Epithelial cell of esophagus (primary cell): ENCODE measurements around the gene ACTR2.

ENCODE experiments used
- DNase-seq: peaks from one replicate; pipeline ENCODE4 v3.0.0; 2010; ENCODE audit warnings: low read depth
- H3K4me3 ChIP-seq: 2 replicates; pipeline ENCODE4 v1.5.1; 2011; ENCODE audit warnings: mild to moderate bottlenecking, low read length, control low read depth
- TF ChIP-seq, protein P1 (sequence below): IDR thresholded peaks from 2 replicates; pipeline ENCODE4 v1.5.1; 2011; ENCODE audit warnings: low read depth, mild to moderate bottlenecking, low read length, control low read depth, inconsistent platforms; ENCODE audit not compliant: insufficient read depth; ENCODE audit errors: missing control alignments

The ACTR2 gene

DNA sequence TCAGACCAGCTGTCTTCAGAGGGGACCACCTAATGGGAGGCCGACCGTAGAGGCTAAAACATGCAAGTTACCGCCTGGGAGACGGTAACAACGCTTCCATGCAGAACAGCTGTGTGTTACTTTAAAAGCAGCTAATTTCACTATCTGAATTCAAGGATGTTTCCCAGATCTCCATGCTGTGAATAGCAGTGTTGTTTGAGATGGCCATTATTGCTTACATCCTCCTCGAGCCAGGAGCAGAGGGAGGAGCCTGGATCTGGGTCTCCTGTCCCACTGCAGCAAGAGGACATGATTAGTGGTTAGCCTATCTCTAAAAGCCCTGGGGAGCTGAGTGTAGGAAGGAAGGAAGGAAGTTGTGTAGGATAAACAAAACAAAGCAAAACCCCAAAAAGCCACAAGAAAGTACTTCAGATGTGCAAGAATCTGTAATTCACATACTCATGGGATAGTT, 50.9 kb downstream of the ACTR2 start:
- TF ChIP-seq, protein P1, sequence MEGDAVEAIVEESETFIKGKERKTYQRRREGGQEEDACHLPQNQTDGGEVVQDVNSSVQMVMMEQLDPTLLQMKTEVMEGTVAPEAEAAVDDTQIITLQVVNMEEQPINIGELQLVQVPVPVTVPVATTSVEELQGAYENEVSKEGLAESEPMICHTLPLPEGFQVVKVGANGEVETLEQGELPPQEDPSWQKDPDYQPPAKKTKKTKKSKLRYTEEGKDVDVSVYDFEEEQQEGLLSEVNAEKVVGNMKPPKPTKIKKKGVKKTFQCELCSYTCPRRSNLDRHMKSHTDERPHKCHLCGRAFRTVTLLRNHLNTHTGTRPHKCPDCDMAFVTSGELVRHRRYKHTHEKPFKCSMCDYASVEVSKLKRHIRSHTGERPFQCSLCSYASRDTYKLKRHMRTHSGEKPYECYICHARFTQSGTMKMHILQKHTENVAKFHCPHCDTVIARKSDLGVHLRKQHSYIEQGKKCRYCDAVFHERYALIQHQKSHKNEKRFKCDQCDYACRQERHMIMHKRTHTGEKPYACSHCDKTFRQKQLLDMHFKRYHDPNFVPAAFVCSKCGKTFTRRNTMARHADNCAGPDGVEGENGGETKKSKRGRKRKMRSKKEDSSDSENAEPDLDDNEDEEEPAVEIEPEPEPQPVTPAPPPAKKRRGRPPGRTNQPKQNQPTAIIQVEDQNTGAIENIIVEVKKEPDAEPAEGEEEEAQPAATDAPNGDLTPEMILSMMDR, result no peak
- no peak for DNase-seq
- H3K4me3 ChIP-seq, result no peak overlapping the region

DNA sequence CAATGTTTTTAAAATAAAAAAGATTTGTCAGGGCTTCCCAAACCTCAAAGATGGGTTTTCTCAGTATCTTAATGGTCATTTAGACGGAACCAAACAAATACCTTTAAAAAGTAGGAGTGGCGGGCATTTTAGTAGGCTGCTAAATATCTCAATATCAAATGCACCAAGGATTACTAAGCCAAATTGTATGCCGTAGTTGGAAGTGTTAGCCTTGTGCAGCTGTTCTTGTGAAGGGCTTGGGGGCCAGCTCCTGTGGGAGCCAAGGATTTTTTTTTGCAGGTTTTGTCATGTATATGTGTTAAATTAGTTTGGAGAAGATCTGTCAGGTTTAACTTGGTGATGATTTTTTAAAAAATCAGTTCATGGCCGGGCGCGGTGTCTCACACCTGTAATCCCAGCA, 52.1 kb downstream of the ACTR2 start:
- TF ChIP-seq, protein P1, result no peak
- no peak overlapping the region for H3K4me3 ChIP-seq
- no peak for DNase-seq

DNA sequence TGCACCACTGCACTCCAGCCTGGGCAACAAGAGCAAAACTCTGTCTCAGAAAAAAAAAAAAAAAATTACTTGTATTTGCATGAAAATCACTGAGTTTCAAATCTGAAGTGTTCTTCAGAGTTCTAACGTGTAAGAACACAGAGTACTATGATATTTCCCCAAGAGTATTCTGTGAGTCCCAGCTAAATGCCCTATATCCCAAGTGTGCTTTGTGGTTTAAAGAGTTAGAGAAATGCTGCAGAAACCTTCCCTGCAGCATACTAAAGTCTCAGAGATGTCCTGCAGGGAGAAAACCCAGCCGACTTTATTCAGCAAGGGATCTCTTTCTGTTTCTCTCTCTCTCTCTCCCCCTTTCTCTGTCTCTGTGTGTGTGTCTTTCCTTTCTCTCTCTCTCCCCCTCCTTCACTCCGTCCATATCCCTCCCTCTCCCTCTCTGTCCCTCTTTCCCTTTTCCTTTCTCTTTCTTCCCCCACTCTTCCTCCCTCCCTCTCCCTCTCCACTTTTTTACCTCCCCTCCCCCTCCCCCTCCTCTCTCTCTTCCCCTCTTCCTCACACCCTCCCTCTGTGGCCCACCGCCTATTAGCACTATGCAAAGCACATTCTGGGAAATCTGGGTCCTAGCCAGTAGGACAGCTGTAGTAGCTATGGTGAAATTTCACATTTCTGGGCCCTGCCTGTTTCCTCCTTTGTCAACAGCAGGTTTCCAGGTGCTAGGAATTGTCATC, 54.2 kb downstream of the ACTR2 start:
- H3K4me3 ChIP-seq, result no peak overlapping the region
- TF ChIP-seq, protein P1, result no peak
- DNase-seq, result no peak

DNA sequence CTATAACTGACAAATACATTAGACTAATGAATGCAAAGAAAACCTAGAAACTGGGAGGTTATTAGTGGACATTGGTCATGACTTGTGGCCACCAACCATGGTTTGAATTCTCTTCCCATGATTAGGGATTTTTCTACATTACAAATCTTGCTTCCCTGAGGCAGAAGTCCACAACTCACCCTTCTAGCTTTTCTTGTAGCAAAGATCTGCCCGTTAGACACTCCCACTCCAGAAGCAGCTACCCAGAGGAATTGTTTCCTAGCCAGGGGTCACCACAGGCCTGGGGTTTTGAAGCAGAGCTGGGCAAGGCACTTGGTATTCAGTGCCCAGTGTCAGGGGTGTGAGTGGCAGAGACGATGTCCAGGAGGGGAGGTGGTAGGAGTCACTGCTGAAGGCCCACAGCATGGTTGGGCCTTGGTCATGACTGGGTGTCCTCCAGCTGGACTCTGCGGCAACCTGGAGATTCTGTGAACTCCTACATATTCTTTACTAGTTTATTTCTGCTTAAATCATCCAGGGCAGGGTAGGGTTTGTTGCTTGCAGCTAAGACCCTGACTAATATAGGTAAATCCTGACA, 54.9 kb downstream of the ACTR2 start:
- H3K4me3 ChIP-seq, result no peak overlapping the region
- TF ChIP-seq, protein P1, result no peak
- DNase-seq, result no peak

DNA sequence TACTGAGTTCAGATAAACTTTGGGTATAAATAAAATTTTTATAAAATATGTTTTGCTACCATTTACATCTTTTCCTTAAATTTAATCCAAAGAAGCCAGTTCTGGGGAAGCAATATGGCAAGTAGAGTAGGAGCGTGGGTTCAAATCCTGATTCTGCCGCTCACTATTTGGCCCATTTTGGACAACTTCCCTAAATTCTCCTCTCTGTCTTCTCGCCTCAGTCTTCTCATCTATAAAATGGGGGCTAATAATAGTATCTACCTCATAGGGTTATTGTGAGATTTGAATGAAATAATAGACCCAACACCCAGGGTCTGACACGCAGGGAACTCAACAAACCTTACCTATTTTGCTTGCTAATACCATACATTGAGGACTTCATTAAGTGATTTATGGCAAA, 59.7 kb downstream of the ACTR2 start:
- no peak for DNase-seq
- TF ChIP-seq, protein P1, result no peak
- no peak overlapping the region for H3K4me3 ChIP-seq

DNA sequence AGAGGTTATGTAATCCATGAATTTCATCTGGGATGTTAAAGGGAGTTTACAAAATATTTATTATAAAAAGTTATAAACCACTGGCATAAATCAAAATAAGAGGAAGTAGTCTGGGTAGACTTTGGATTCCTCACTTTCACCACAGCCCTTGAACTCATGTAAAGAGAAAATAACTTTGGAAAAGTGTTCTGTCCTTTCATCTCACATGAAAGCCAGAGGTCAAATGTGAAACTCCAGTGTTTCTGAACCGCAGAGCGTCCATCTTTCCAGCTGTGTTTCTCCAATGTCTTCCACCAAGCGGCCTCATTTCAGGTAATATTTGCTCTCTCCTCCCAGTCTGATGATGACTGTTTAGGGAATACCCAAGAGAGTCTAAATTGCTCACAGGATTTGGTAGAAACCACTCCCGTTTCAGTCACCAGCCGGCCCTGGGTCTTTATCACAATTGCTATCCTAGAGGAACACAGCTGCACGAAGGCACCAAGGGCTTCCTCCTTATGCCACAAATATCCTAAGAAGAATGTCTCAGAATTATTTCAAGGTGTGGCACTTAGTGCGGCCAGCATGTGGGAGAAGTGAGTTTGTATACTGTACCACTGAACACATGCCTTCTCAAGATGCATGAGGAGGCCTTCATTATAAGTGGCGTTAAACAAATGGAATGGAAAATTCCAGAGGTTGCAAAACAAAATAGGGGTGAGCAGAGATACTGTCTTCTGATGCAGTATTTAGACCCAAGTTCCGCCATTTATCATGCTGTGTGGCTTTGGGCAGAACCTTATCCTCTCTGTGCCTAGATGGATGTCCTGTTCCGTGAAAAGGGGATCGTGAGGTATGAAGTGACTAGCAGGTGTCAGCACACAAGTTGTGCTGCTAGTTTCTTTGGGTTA, 63.8 kb downstream of the ACTR2 start:
- no peak for DNase-seq
- TF ChIP-seq, protein P1, result no peak
- no peak overlapping the region for H3K4me3 ChIP-seq

DNA sequence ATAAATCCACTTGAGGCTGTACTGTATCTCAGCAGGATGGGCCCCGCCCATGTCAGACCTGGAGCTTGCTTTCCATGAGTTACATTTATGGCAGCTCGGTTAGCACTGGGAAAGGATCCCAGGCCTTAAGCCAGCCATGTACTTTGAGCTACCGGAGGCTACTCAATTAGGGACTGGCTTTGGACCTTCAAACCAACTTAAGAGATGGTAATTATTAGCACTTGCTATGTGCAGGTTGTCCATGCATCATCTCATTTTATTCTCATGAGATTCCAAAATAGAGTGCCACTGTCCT, 64.4 kb downstream of the ACTR2 start:
- H3K4me3 ChIP-seq, result no peak overlapping the region
- TF ChIP-seq, protein P1, result no peak
- no peak for DNase-seq
